ENCODE results near the gene ZNF789.
"Not testable (repeated sequence)": the region's sequence is repeated elsewhere in the genome, so short reads cannot be mapped to it uniquely, and the experiment has no call there.

Gene ZNF789

DNA sequence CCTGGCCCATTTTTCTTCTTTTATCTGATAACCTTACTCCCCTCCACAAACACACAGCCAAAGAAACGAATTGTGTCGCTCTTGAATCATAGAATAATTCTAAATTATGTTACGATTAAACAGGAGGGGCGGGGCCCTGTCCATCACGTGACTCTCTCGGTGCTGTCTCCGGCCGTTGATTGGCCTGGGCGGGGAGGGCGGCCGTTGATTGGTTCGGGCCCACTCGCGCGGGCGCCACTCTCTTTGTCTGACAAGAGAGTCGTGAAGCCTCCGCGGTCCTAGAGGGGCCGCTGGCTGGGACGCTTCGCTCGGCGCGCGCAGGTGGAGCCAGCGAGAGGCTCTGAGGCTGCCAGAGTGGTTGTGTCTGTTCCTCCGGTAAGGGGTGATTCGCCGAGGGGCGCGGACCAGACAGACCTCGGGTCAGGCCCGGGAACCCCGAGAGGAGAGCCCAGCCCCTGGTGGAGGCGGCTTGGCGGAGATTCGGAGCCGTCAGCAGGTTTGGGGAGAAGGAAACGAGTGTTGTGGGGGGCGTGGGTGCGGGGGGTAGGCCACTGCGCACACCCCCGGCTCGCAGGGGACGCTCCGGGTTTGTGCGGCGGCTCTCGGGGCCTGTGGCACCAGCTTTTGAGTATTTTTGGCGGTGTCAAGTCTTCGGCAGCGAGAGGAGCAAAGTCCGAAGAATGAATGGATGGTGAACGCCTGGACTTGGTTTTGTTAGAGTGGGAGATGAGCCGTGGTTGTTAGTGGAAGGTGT, at the start of gene ZNF789:
TSS of gene ZNF789 (plus strand) at position 330 of the 754 bp plus-strand sequence. CDS start 3,567 bp downstream, outside the sequence.
- DNase-seq (ENCODE audit: low read depth in 3 of 3), result peak; percentile 97 to 98 (median 98)

GRCh38 chr7:99424932-99425730, 47.6 kb upstream of the ZNF789 start:
- DNase-seq (ENCODE audit: low read depth in 3 of 3), result no peak

- no peak for DNase-seq (ENCODE audit: low read depth in 3 of 3)
Measured at GRCh38 chr7:99428972-99429566, 43.6 kb upstream of the ZNF789 start.

GRCh38 chr7:99429756-99430155, 42.9 kb upstream of the ZNF789 start:
- no peak for DNase-seq (ENCODE audit: low read depth in 3 of 3)

GRCh38 chr7:99431756-99432540, 40.7 kb upstream of the ZNF789 start:
- DNase-seq (ENCODE audit: low read depth in 3 of 3), result not testable (repeated sequence)

GRCh38 chr7:99433158-99433557, 39.5 kb upstream of the ZNF789 start:
- no peak for DNase-seq (ENCODE audit: low read depth in 3 of 3)

DNA sequence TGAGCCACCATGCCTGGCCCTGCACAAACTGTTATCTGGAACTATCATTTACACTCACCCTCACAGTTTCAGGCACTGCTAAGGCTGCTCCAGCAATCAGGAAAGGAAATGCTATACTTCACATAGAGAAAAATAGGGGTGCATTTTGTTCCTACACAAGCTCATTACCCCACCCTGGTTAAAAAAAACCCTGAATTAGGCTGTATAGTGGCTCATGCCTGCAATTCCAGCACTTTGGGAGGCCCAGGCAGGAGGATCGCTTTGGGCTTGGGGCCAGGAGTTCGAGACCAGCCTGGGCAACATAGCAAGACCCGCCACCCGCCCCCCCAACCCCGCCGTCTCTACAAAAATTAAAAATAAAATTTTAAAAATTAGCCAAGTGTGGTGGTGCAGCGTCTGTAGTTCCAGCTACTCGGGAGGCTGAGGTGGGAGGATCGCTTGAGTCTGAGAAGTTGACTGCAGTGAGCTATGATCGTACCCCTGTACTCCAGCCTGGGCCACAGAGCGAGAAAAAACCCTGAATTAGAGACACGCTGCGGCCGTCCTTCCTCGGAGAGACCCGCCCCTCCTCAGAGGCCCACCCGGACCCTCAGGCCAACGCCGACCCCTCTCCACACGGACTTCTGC, 34.6 kb upstream of the ZNF789 start:
- no peak for DNase-seq (ENCODE audit: low read depth in 3 of 3)

GRCh38 chr7:99438573-99439480, 33.9 kb upstream of the ZNF789 start, which contains the start of the genes CPSF4 and PTCD1:
CPSF4 (plus strand) TSS chr7:99438943; CDS start chr7:99439083, 140 bp downstream.
PTCD1 (minus strand) TSS chr7:99438798; CDS start chr7:99435242, 3,556 bp downstream.
- peak; percentile 82 to 91 (median 90) for DNase-seq (ENCODE audit: low read depth in 3 of 3)

DNA sequence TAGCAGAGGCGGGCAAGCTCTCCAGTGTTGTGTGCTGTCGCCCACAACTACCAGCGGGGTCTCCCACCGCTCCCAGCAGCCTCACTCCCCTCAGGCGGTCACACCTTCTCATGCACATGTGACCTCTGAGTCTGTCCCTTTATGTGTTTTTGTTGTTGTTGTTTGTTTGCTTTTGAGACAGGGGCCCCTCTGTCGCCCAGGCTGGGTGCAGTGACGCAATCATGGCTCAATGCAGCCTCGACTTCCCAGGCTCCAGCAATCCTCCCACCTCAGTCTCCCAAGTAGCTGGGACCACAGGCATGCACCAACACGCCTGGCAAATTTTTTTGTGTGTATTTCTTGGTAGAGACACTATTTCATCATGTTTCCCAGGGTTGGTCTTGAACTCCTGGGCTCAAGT, 32.5 kb upstream of the ZNF789 start:
- no peak for DNase-seq (ENCODE audit: low read depth in 3 of 3)

GRCh38 chr7:99446096-99446495, 26.6 kb upstream of the ZNF789 start:
- DNase-seq (ENCODE audit: low read depth in 3 of 3), result no peak

- DNase-seq (ENCODE audit: low read depth in 3 of 3), result no peak
Measured at GRCh38 chr7:99447943-99448342, 24.7 kb upstream of the ZNF789 start.

DNA sequence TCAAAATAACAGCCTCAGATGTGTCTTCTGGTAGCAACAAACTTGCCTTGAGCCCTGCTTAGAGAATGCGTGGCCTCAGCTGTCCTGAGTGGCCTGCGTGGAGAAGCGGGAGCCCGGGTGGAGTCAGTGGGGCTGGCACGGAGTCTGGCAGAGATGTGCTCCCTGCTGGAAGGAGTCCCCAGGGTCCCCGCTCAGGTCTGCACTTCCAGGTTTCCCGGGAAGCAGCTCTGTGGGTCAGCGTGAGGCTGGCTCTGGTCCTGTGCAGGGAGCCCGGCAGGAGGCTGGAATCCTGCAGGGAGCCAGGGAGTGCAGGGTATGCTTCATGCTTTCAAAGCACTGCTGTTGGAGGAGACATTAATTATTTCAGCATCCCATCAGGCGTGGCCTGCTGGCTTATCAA, 23.8 kb upstream of the ZNF789 start:
- DNase-seq (ENCODE audit: low read depth in 3 of 3), result no peak

DNA sequence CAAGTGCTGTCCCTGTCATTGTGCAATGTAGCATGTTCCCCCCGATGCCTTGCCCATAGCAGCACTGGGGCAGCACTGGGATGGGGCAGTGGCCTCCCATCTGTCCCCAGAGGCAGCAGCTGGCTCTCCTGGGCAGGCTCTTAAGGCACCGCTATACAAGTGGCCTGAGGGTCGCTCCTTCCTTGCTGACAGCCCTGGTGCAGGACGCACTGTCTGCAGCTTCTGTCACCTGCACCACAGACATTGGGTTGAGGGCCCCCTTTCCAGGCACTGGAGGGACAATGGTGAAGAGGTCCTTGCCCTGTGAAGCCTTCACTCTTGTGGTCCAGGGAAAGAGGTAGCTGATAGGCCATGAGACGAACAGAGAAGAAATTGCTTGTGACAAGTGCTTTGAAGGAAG, 23.4 kb upstream of the ZNF789 start:
- DNase-seq (ENCODE audit: low read depth in 3 of 3), result no peak

- DNase-seq (ENCODE audit: low read depth in 3 of 3), result no peak
Measured at GRCh38 chr7:99451936-99452335, 20.8 kb upstream of the ZNF789 start.

GRCh38 chr7:99452541-99452940, 20.1 kb upstream of the ZNF789 start:
- DNase-seq (ENCODE audit: low read depth in 3 of 3), result no peak

DNA sequence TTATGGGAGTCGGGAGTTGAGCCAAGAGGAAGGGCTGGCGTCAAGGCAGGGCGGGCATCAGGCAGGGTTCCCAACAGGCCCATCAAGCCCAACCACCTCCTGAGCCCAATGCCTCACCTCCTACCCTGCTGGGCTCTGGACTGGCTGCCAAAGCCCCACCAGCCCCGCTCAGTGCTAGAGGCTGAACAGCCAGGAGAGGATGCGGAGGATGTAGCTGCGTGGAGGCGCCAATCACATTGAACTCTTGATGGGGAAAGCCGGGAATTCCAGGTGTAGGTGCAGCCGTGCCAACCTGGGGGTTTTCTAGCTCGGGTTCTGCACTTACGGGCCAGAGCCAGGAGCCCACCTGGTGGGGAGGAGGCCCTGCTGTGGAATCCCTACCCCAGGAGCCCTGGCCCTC, 19.6 kb upstream of the ZNF789 start:
- no peak for DNase-seq (ENCODE audit: low read depth in 3 of 3)

DNA sequence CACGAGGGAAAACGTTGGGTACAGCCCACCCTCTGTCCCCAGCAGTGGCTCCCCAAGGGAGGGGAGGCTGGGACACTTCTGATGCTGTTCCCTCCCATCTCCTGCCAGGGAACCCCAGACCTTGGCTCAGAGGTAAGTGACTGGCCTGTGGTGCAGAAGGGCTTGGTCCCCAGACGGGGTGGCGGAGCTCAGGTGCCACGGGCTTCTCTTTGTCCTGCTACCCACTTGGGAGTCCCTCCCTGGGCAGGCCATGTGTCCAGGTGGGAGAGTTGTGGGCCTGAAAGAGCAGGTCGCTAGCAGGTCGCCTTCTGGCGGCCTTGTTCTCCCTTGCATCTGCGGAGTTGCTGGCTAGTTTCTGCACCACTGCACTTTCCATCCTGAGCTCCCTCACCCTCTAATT, 16.8 kb upstream of the ZNF789 start:
- no peak for DNase-seq (ENCODE audit: low read depth in 3 of 3)

- no peak for DNase-seq (ENCODE audit: low read depth in 3 of 3)
Measured at GRCh38 chr7:99456288-99456687, 16.4 kb upstream of the ZNF789 start.

DNA sequence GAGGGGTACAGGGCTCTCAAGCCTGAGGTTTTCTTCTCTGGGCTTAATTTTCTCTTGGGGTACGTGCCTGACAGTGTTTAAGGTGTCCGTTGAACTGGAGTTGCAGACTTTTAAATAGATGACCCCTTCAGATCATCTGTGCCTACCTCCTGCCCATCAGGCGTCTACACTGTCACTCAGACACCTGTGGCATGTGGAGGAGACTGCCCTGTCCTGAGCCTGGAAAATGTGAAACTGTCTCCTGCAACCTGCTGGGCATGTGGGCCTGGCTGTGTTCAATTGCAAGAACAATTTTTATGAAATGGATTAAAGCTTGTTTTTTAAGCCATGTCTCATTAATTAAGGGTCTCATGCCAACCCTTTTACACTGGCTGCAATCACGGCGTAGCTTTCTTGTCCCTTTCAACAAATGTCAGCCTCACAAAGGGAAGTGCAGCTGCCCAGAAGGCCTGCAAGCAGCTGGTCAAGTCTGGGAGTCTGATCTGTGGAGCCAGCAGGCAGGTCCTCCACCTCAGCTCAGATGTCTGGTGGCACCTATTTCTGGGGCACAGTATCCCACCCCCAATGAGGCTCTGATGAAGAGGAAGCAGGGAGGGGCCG, 15.5 kb upstream of the ZNF789 start:
- no peak for DNase-seq (ENCODE audit: low read depth in 3 of 3)
